Thyroid gland (tissue), 4 donors: ENCODE data around the gene SAP130.

Source experiments
- POLR2A ChIP-seq, 2 donors: fragments of 450-650 bp; IDR thresholded peaks; one replicate each; pipeline ENCODE4 v1.6.1; 2017; ENCODE audit warnings: antibody characterized with exemption in 2 of 2, mild to moderate bottlenecking in 2 of 2, moderate library complexity in 1 of 2
- TF ChIP-seq, protein P1 (sequence below), 6 experiments: fragments of 200-600 bp in 3 of 6; fragments of 450-650 bp in 3 of 6; sonication (generic) in 3 of 6; IDR thresholded peaks; one replicate each; pipeline ENCODE4 v1.5.1; 2016 to 2019; ENCODE audit warnings: antibody characterized with exemption in 6 of 6, mild to moderate bottlenecking in 2 of 6, inconsistent platforms in 1 of 6, moderate library complexity in 1 of 6

GRCh38 chr2:128064353-128064752 lies 36.5 kb upstream of the SAP130 start:
- no peak for TF ChIP-seq POLR2A (IDR thresholded peaks at IDR 0.05)
- TF ChIP-seq, protein P1, sequence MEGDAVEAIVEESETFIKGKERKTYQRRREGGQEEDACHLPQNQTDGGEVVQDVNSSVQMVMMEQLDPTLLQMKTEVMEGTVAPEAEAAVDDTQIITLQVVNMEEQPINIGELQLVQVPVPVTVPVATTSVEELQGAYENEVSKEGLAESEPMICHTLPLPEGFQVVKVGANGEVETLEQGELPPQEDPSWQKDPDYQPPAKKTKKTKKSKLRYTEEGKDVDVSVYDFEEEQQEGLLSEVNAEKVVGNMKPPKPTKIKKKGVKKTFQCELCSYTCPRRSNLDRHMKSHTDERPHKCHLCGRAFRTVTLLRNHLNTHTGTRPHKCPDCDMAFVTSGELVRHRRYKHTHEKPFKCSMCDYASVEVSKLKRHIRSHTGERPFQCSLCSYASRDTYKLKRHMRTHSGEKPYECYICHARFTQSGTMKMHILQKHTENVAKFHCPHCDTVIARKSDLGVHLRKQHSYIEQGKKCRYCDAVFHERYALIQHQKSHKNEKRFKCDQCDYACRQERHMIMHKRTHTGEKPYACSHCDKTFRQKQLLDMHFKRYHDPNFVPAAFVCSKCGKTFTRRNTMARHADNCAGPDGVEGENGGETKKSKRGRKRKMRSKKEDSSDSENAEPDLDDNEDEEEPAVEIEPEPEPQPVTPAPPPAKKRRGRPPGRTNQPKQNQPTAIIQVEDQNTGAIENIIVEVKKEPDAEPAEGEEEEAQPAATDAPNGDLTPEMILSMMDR (IDR thresholded peaks at IDR 0.05) = no peak
